Measurements from ENCODE around the gene CSMD2. TPM values are rescaled to one million over a fixed set of nuclear protein-coding genes. Genes with fewer than 3 reads are reported as not detected.

Gene CSMD2
- total RNA-seq, 1 donor from 2014 or later: 2.1 TPM

- H3K4me1 Mint-ChIP-seq (ENCODE audit: unreplicated experiment): no peaks in the 10 kb centered on the region
- H3K27ac Mint-ChIP-seq (ENCODE audit: unreplicated experiment): no peak overlapping the region
- H3K36me3 Mint-ChIP-seq (ENCODE audit: low read depth, unreplicated experiment): peaks cover 3% of the 10 kb centered on the region
- no peaks in the 10 kb centered on the region for H3K9me3 Mint-ChIP-seq (ENCODE audit: unreplicated experiment)
- H3K4me3 Mint-ChIP-seq (ENCODE audit: unreplicated experiment): no peak overlapping the region
- TF ChIP-seq CTCF (IDR thresholded peaks at IDR 0.05; ENCODE audit: unreplicated experiment): no peak
- DNase-seq (ENCODE audit: low spot score): no peak
- H3K27me3 Mint-ChIP-seq (ENCODE audit: unreplicated experiment): no peaks in the 10 kb centered on the region
Measured at GRCh38 chr1:33548721-33549120, 616.3 kb downstream of the CSMD2 start.

- no peak for TF ChIP-seq CTCF (IDR thresholded peaks at IDR 0.05; ENCODE audit: unreplicated experiment)
- Mint-ChIP-seq H3K27me3 (ENCODE audit: unreplicated experiment) (no peaks in the 10 kb centered on the region), H3K27ac (ENCODE audit: unreplicated experiment) (no peak overlapping the region), H3K9me3 (ENCODE audit: unreplicated experiment) (no peaks in the 10 kb centered on the region), H3K4me1 (ENCODE audit: unreplicated experiment) (no peaks in the 10 kb centered on the region), H3K4me3 (ENCODE audit: unreplicated experiment) (no peak overlapping the region), H3K36me3 (ENCODE audit: low read depth, unreplicated experiment) (peaks cover 3% of the 10 kb centered on the region)
- no peak for DNase-seq (ENCODE audit: low spot score)
Measured at GRCh38 chr1:33548319-33548718, 616.7 kb downstream of the CSMD2 start.

GRCh38 chr1:33547576-33547975 is 617.5 kb downstream of the CSMD2 start:
- H3K36me3 Mint-ChIP-seq (ENCODE audit: low read depth, unreplicated experiment): peaks cover 3% of the 10 kb centered on the region

GRCh38 chr1:33541966-33542365 is 623.1 kb downstream of the CSMD2 start:
- Mint-ChIP-seq H3K27me3 (ENCODE audit: unreplicated experiment) (peaks cover 3% of the 10 kb centered on the region), H3K9me3 (ENCODE audit: unreplicated experiment) (no peaks in the 10 kb centered on the region), H3K4me3 (ENCODE audit: unreplicated experiment) (no peak overlapping the region), H3K36me3 (ENCODE audit: low read depth, unreplicated experiment) (no peaks in the 10 kb centered on the region), H3K27ac (ENCODE audit: unreplicated experiment) (no peak overlapping the region), H3K4me1 (ENCODE audit: unreplicated experiment) (no peaks in the 10 kb centered on the region)
- no peak for TF ChIP-seq CTCF (IDR thresholded peaks at IDR 0.05; ENCODE audit: unreplicated experiment)
- DNase-seq (ENCODE audit: low spot score): no peak

More at GRCh38 chr1:33547576-33547975, 617.5 kb downstream of the CSMD2 start:
- H3K4me1 Mint-ChIP-seq (ENCODE audit: unreplicated experiment): no peaks in the 10 kb centered on the region
- no peak for TF ChIP-seq CTCF (IDR thresholded peaks at IDR 0.05; ENCODE audit: unreplicated experiment)
- H3K4me3 Mint-ChIP-seq (ENCODE audit: unreplicated experiment): no peak overlapping the region
- DNase-seq (ENCODE audit: low spot score): no peak
- no peaks in the 10 kb centered on the region for H3K9me3 Mint-ChIP-seq (ENCODE audit: unreplicated experiment)
- no peak overlapping the region for H3K27ac Mint-ChIP-seq (ENCODE audit: unreplicated experiment)
- H3K27me3 Mint-ChIP-seq (ENCODE audit: unreplicated experiment): no peaks in the 10 kb centered on the region

- no peak overlapping the region for H3K4me3 Mint-ChIP-seq (ENCODE audit: unreplicated experiment)
- H3K9me3 Mint-ChIP-seq (ENCODE audit: unreplicated experiment): no peaks in the 10 kb centered on the region
- no peaks in the 10 kb centered on the region for H3K4me1 Mint-ChIP-seq (ENCODE audit: unreplicated experiment)
- no peaks in the 10 kb centered on the region for H3K36me3 Mint-ChIP-seq (ENCODE audit: low read depth, unreplicated experiment)
- no peak for TF ChIP-seq CTCF (IDR thresholded peaks at IDR 0.05; ENCODE audit: unreplicated experiment)
- H3K27ac Mint-ChIP-seq (ENCODE audit: unreplicated experiment): no peak overlapping the region
- peaks cover 13% of the 10 kb centered on the region for H3K27me3 Mint-ChIP-seq (ENCODE audit: unreplicated experiment)
- no peak for DNase-seq (ENCODE audit: low spot score)
Measured at GRCh38 chr1:33537885-33538284, 627.1 kb downstream of the CSMD2 start.

Measured in endothelial cell (in vitro differentiated cells).